ENCODE measurements around the gene NOP56. TPM values are rescaled to one million over a fixed set of nuclear protein-coding genes. Genes with fewer than 3 reads are reported as not detected.

The NOP56 gene
- total RNA-seq, 3 donors from 2014 or later: 80.8 to 116 (median 107) TPM

DNA sequence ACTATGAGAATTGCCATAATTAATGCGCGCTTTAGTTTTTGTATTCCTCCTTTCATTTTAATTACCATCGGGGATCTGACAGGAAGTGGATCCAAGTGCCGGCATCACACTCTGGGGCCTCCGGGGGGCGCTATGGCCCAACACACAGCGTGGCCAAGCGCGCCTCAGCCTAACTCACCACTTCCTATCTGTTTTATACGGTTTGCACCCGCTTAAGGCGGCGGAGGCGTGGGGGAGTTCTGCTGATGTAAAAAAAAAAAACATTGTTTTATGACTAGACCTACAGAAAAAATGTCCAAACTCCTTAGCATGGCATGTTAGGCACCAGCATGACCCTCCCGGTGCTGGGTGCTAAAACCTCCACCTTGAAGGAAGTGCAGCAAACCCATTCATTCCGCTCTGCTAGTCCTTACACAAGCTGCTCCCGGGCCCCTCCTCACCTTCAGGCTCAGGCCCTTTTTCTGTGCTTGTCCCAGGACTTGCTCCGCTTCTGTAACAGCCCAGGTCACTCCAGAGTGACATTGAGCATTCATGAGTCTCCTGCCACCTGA, 35.7 kb downstream of the NOP56 start:
- TF ChIP-seq, protein P1, sequence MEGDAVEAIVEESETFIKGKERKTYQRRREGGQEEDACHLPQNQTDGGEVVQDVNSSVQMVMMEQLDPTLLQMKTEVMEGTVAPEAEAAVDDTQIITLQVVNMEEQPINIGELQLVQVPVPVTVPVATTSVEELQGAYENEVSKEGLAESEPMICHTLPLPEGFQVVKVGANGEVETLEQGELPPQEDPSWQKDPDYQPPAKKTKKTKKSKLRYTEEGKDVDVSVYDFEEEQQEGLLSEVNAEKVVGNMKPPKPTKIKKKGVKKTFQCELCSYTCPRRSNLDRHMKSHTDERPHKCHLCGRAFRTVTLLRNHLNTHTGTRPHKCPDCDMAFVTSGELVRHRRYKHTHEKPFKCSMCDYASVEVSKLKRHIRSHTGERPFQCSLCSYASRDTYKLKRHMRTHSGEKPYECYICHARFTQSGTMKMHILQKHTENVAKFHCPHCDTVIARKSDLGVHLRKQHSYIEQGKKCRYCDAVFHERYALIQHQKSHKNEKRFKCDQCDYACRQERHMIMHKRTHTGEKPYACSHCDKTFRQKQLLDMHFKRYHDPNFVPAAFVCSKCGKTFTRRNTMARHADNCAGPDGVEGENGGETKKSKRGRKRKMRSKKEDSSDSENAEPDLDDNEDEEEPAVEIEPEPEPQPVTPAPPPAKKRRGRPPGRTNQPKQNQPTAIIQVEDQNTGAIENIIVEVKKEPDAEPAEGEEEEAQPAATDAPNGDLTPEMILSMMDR (IDR thresholded peaks at IDR 0.05): peak; percentile 46
- peak; percentile 86 for ATAC-seq
- intact Hi-C loops (cut with DNase I, micrococcal nuclease): no loop called here
- Histone ChIP-seq H3K36me3 (ENCODE audit: low read depth) (no peaks in the 10 kb centered on the region), H3K9me3 (no peaks in the 10 kb centered on the region), H3K4me3 (no peak overlapping the region), H3K4me1 (ENCODE audit: low read depth) (no peaks in the 10 kb centered on the region)
- peak; percentile 67 to 69 (median 68) for DNase-seq

DNA sequence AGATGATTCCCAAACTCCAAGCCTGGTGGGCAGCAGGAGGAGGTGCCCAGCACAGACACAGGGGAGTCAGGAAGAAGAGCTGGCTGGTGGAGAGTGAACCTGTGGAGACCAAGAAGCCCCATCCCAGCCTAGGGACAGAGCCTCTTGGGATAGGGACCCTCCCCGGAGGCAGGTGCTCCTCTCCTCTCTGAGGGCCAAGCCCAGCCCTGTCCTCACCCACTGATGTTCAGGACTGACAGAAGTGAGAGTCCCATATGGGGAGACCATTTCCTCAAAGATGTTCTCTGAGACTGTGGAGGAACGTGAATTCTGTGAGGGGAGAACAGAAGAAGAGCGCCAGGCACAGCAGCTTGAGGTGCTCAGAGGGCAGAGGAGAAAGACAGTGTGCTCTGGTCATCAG, 37.8 kb downstream of the NOP56 start:
- Histone ChIP-seq H3K9me3 (no peaks in the 10 kb centered on the region), H3K4me1 (ENCODE audit: low read depth) (peaks cover 8% of the 10 kb centered on the region), H3K4me3 (no peak overlapping the region), H3K36me3 (ENCODE audit: low read depth) (no peaks in the 10 kb centered on the region)
- DNase-seq (no peak), ATAC-seq (no peak)
- TF ChIP-seq, protein P1 (IDR thresholded peaks at IDR 0.05): no peak
- intact Hi-C loops (cut with DNase I, micrococcal nuclease): no loop called here

DNA sequence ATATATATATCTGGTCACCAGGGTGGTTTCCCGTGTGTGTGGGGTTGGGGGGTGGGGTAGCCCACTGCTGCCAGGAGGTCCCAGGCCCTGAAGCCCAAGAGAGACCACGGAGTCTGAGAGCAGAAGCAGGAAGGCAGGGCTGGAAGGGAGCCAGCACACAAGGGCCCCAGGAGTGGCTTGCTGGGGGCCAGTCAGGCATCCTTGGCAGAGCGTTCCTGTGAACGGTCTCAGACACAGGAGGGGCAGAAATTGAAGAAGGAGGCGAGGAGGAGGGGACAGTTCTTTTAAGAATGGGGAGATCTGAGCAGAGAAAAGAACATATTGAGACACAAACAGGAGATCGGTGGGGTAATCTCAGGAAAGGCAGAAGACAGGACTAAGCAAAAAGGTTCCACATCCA, 38.3 kb downstream of the NOP56 start:
- Histone ChIP-seq H3K4me1 (ENCODE audit: low read depth) (peaks cover 8% of the 10 kb centered on the region), H3K4me3 (no peak overlapping the region), H3K36me3 (ENCODE audit: low read depth) (no peaks in the 10 kb centered on the region), H3K9me3 (no peaks in the 10 kb centered on the region)
- TF ChIP-seq, protein P1 (IDR thresholded peaks at IDR 0.05): no peak
- peak in 1 of 3 donors; percentile 24 for DNase-seq
- no peak for ATAC-seq
- intact Hi-C loops (cut with DNase I, micrococcal nuclease): no loop called here

DNA sequence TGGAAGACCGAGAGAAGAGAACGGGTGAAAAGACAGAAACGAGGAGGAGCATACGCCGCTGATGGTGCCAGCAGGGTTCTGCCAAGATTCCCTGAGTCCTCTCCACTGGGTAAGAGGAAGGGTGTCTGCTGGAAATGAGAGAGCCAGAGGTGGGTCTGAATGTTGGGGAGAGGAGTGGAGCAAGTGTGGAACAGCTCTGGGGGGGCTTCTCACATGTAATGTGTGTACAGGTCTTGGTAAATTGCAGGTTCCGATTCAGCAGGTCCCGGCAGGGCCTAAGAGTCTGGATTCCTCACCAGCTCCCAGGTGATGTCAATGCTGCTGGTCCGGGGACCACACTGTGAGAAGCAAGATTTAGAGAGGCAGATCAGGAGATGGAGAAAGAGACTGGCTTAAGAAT, 38.7 kb downstream of the NOP56 start:
- Histone ChIP-seq H3K9me3 (no peaks in the 10 kb centered on the region), H3K36me3 (ENCODE audit: low read depth) (no peaks in the 10 kb centered on the region), H3K4me3 (no peak overlapping the region), H3K4me1 (ENCODE audit: low read depth) (peaks cover 8% of the 10 kb centered on the region)
- DNase-seq (no peak), ATAC-seq (no peak)
- intact Hi-C loops (cut with DNase I, micrococcal nuclease): no loop called here
- TF ChIP-seq, protein P1 (IDR thresholded peaks at IDR 0.05): no peak

DNA sequence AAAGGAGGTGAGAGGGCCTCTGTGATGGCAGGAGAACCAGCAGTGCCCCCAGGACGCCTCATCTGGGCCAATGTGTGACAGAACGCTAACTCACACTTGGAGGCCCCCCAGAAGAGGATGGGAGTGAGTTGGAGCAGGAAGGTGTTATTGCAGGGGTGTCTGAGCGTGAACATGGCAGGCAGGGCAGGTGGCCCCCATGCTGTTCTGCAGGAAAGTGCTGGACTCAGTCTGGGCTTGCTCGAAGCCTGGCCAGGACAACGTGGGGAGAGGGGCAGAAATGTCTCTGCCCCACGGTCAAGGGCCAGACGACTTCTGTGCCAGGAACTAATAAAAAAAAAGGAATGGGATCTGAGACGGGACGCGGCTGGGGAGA, 39.2 kb downstream of the NOP56 start:
- DNase-seq: no peak
- TF ChIP-seq, protein P1 (IDR thresholded peaks at IDR 0.05): no peak
- Histone ChIP-seq H3K36me3 (ENCODE audit: low read depth) (no peaks in the 10 kb centered on the region), H3K9me3 (no peaks in the 10 kb centered on the region), H3K4me1 (ENCODE audit: low read depth) (peaks cover 8% of the 10 kb centered on the region), H3K4me3 (no peak overlapping the region)
- ATAC-seq: no peak
- intact Hi-C loops (cut with DNase I, micrococcal nuclease): no loop called here

All from mucosa of descending colon (tissue), 3 donors.